NOMO-1 treated with DMSO at 0.1 percent for 48 hours (cell line): ENCODE results near the gene HMX1.

Source experiments
- DNase-seq: peaks from one replicate; lab custom pipeline; 2025; ENCODE audit not compliant: unreplicated experiment; lab: John Stamatoyannopoulos, UW

HMX1 gene

DNA sequence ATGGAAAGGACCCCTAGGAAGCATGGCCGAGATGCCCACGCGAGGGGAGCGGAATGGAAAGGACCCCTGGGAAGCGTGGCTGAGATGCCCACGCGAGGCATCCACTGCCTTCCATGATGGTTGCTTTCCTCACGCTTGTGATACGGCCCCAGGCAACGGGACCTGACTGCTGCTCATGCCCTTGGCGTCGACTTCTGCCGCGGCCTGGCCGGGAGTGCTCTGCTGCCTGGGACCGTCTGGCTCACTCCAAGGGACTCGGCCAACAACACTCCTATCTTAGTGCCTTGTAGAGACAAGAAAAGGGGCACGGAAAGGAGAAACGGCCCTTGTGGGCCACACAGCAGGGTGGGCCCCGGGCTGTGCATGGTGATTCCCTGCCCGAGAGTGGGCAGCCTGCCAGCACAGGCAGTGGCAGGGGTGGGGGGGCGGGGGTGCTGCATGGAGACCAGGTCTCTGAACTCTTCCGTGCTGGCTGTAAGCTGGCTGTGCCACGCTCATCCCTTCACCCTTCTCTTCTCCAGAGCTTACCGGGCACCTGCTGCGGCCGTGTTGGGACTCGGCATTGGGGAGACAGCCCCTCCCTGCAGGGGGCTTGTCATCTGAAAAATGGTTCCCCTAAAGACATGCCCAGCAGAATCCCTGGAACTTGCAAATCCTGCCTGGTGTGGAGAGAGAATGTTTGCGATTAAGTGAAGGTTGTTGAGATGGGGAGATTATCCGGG is 38.6 kb upstream of the HMX1 start:
- DNase-seq: no peak

DNA sequence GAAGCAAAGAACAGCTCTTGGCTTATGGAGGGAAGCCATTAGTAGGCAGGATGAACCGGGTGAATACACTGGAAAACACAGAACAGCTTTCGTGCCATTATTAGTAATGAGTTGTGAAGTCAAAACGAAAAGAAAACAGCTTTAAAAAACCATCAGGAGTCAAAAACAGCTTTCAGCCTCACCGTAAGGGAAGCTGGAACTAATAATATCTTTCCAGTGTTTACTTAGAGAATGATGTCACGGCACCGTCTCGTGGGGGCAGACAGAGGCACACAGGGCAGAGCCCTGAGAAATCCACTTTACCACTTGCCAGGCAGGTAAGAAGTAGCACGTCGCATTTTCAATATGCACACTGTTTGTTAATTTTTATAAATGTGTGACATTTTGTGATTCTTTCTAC is 37.9 kb upstream of the HMX1 start:
- DNase-seq: no peak

DNA sequence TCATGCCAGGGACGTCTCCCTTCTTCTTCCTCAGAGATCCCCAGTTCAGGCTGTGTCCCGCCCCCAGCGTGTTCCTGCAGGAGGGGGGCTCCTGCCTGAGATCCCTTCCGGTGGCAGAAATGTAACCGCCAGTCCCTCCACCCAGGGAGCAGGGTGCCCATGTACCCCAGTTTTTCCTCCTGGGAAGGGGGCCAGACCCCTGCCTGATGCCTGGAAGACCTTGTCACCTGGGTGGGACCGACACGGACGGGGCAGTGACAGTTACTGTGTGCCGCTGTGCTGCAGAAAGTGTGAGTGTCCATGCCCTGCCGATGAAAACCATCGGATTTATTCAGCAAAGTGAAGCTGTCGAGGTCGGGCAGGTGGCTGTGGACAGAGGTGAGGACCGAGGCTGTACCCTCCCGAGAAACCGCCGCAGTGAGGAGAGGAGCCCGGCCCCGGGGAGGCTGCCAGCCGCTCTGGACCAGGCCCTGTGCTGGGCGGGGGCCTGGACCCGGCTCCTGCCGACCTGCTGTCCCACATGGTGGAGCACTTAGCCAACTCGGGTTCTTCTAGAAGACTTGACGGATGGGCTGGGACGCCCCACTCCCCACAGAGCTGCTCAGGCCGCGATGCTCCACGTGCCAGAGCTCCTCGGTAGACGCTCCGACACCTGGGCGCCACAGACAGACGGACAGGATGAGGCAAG is 36.7 kb upstream of the HMX1 start:
- DNase-seq: no peak

DNA sequence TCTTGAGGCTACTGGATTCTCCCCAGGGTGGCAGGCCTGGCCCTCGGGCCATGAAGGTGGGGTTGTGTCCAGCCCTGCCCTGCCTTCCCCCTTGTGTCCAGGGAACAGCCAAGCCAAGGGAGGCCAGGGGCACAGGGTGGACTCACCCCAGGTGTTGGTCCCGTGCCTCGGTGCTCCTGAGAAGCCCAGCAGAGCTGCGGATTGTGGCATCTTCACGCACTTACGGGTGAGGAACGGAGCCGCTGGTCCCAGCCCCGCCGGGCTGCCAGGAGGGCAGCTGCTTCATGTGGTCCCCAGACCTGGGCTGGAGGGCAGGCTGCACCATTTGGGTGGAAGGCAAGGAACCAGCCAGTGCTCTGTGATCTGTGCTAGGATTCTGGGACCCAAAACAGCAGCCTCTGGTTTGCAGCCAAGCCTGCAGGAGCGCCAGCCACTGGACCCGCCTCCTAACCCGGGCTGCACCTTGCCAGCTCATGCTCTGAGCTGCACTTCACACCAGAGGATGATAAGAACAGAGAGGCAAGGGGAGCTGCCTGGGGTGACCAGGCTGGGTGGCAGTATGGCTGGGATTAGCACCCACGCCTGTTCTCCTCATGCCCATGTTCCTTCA is 36.1 kb upstream of the HMX1 start:
- no peak for DNase-seq

DNA sequence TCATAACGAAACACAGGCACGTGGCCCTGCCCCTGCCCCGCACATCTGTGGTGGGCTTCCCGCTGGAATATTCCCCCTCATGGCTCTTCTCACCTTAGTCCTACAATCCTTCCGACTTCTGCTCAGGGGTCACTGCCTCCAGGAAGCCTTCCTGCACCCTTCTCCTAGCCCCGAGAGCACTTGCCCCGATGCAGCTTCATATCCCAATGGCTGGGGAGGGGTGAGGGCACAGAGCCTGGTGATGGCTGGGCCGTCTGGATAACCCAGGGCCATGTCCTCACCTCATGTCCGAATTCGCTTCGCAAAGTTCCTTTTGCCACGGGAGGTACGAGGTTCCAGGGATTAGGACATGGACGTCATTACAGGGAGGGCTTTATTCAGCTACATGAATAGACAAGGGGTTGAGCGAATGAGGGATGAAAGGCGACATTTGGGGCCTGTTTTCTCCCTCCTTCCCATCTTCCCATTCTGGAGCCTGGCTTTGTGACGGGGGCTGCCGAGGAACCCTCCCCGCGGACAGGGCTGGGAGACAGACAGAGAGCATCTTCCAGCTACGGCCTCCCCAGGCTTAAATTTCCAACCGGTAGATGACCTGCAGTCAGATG is 35.5 kb upstream of the HMX1 start:
- no peak for DNase-seq

DNA sequence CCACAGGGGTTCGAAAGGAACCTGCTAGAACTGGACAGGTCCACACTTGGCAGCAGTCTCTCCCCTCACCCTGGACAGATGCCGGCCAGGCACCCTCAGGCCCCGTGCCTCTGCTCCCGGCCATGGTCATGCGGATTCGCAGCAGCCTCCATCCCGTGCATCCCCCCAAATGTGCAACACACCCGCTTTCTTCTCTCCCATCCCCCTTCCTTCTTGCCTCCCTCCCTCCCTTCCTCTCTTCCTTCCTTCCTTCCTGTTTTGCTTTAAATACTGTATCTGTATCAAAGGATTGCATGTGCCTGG is 35.0 kb upstream of the HMX1 start:
- no peak for DNase-seq

DNA sequence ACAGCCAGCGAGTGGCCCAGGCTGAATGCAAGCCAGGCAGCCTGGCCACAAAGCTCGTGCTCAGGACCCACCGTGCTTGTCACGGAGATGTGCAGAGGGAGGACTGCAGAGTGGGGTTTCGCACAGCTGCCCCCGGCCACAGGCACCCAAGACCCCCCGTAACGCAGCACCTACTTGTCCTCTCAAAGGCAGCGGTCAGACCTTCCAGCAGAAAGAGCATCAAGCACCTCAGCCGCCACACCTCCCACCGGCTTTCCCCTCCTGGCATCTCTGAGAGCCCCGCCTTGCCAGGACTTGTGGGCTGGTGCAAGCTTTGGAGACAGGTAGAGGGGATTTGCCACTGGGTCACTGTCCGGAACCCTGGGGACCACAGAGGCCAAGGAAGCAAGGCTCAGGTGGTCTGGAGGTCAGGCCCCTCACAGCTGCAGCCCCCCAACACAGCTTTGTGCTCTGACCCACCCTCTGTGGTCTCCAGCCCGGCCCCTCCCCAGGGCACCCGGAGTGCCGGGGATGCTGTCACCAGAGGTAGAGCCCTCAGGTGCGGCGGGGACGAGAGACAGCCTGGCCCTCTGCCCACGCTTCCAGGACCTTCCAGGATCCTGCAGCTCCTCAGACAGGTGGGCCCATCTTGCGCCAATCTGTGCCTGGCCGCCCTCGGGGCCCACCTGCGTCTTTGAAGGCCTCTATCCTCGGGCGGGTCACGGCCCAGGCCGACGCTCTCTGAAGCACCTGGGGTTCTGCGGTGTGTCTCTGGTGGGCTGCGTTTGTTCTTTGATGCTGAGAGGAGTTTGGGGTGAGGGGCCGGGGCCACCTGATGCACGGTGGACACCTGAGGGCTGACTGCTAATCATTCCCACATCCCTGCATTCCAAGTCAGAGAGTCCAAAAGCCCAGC is 34.4 kb upstream of the HMX1 start:
- DNase-seq: no peak

DNA sequence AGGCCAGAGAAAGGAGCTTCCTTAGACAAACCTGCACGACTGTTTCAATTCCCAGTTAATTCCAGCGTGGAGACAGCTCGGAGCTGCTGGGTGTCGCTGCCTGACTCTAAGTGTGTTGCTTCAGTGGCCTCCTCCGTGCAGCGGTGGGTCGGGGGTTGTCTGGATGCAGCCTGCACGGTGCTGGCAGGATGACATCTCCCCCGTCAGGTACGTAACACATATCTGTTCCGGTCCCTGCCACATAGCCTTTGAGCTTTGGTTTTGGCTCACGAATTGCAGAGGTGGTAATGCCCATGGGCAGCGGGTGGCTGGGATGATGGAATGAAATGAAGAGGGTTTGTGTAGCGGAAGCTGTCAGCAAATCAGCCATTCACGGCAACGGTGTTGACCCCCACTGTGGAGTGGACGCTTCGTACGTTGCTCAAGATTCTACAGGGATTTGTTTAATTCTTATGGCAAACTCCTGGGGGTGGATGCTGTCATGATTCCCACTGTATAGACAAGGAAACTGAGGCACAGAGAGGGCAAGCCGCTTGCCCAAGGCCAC is 33.7 kb upstream of the HMX1 start:
- no peak for DNase-seq

DNA sequence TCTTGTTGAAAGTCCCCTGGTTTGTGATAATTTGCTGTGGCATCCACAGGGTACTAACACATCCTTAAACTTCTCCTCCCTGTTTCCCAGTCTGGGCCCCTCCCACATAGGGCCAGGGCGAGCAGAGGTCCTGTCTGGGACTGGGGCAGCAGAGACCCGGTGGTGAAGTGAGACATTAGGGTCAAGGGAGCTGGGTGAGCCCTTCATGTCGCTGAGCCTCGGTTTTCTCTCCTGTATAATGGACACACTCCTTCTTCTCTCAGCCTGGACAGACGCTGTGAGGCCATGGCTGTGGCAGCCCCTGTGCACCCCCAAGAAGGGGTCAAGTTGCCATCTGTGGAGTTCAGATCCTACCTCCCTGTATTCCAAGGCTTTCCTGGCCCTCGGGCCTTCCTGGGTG is 33.0 kb upstream of the HMX1 start:
- DNase-seq: no peak

DNA sequence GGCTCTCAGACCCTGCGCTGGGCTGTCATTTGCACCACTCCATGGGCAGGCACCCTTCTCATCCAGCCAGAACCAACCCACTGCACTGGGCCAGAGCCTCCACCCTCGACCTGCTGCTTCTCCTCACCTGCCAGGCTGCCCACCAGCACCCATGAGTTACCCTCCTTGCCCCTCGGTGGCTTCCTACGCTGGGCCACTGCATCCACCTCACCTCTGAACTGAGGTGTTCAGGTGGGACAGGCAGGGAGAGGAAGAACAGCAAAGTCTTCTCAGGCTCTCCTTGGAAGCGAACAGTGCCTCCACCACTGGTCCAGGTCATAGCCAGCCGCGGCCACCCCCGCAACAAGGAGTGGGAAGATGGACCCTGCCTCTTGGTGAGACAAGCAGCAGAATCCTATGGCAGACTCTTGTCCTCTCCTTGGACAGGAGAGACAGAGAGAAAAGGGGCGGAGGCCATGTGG is 32.4 kb upstream of the HMX1 start:
- no peak for DNase-seq

DNA sequence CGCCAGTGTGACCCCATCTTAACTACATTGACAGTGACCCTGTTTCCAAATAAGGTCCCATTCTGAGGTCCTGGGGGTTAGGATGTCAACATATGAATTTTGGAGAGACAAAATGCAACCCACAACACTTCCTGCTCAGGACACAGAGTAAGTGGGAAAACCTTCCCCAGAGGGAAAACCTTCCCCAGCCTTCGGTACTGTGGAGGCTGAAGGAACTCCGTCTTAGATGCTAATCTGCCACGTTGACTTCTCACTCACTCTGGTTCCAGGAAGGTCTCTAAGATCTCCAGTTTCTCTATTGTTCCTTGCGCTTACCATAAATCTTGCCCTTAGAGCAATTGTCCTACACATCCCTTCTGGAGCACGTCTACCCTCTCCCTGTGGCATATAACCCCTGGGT is 29.7 kb upstream of the HMX1 start:
- DNase-seq: no peak

DNA sequence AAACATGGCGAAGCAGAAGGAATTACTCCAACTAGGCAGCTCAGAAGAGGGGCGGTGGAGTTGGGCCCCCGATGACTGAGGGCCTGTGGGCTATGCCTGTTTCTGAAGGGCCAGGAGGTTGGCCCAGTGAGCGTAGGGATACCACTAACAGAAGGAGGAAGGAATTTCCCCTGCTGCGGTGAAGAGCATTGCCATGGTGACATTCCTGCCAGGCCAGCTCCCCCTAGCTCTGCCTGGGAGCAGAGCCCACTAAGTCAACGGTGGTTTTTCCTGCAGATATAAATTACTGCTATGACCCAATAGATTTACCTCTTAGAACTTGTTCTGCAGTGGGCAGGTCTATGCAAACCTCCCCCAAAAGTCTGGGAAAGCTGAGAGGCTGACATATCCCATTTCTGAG is 28.9 kb upstream of the HMX1 start:
- DNase-seq: no peak

DNA sequence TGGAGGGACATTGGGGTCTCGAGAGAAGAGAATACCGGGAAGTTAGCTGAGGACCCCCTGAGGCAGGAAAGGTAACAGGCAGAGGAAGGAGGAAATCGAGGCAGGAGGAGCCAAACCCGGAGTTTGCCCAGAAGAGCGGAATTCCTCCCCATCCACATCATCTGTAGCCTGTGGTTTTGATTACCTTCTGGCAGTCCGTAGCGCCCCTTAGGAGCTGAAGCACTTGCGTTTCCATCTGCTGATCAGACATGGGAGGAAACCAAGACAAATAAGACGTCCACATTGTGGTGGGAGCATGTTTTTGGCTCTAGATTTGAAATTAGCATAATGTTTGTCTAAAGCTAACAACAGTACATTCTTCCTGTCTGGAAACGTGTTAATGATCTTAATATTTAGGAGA is 26.8 kb upstream of the HMX1 start:
- DNase-seq: no peak

DNA sequence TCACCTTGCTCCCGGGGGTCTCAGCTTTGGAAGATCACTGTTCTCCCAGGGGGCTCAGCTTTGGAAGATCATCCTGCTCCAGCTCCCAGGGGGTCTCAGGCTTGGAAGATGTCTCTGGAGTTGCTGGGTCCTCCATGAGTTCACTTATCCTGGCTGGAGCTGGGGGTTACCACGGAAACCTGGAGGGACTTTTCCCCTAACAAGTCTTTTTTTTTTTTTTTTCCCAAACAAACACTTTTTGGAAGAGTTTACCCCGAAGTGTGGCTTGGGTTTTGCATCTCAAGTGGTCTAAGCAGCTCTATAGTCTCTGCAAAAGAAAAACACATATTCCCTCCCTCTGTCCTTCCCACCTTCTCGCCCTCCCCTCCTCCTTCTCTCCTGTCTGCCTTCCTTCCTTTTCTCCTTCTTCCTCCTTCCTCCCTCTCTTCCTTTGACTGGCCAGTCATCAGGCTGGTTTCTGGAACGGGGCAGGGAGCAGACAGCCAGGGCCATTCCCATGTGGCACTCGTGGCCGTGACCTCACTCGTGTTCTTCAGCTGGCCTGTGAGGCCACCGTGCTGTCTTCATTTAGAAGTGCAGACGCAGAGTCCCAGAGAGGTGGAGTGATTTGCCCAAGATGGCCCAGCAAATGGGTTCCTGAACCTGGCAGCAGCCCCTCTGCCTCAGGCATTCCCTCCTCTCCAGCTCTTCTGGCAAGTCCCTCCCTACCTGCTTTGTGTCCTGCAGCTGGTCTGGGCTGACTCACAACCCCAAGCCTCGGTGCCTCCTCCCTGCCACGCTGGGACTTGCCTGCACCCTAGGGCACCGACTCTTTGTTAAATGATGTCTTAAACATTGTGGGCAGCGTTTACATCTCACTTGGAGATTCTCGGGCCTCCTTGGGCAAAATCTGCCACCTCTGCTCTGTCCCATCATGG is 25.9 kb upstream of the HMX1 start:
- no peak for DNase-seq

DNA sequence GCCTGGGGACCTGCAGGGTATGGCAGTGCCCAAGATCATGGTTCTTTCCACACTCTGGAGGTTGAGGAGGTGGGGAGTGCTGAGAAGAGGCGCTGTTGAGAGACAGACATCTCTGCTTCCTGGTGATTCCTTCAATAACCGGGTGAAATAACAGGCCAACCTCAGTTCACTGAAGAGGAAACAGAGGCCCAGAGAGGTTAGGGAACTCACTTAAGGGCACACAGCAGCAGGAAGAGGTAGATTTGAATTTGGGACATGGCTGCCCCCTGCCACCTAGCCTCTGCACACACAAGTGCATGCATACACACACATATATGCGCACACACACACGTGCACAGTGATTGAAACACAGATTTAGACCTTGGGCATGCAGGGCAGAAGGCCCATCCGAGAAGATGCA is 24.9 kb upstream of the HMX1 start:
- DNase-seq: no peak

DNA sequence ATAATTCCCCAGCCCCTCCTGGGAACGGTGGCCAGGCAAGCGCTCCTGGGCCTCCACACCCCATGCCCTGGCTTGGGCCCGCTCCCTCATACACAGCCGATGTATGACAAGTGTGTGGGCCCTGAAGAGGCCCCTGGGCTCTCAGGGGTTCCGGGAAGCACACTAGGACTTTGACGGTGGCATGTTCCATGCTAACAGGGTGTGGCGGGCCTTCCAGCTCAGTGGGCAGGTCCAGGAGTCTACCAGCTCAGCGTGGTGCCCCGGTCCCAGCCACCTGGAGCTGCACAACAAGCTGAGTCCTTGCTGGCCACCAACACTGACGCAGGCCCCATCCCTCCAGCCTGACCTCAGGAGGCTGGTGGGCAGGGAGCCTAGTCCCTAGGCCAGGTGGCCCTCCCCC is 24.4 kb upstream of the HMX1 start:
- DNase-seq: no peak

DNA sequence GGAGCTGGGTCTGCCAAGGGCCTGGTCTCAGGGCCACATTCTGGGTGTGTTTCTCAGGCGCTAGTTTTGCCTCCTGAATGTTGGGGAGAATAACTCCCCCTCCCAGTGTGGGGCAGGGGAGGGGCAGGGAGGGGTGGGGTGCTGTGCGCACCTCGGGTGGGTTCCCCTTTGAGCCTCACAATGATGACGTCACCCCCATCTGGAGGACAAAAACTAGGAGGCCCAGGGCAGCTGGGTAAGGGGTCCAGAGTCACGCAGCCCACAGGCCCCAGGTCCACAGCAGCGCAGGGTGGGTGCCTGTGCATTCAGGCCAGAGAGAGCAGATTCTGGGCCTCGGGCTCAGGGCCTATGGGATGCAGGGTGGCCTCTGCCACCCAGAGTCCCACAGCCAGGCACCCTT is 23.7 kb upstream of the HMX1 start:
- no peak for DNase-seq

DNA sequence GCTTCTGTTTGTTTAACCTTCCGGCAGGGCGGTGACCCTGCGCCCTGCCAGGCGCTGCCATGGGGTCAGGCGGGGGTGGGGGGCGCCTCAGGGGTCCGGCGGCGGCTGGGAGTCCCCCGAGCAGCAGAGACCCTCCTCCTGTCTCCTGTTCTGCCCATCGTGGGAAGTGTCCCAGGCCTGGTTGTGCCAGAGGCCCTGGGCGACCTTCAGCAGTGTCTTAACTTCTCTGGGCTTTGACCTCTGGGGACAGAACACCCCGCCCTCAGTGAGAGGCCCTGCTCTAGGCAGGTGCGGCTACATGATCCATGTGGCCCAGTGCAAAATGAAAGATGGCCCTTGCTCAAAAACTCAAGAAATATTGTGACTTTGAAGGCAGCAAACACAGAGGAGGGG is 22.8 kb upstream of the HMX1 start:
- no peak for DNase-seq

DNA sequence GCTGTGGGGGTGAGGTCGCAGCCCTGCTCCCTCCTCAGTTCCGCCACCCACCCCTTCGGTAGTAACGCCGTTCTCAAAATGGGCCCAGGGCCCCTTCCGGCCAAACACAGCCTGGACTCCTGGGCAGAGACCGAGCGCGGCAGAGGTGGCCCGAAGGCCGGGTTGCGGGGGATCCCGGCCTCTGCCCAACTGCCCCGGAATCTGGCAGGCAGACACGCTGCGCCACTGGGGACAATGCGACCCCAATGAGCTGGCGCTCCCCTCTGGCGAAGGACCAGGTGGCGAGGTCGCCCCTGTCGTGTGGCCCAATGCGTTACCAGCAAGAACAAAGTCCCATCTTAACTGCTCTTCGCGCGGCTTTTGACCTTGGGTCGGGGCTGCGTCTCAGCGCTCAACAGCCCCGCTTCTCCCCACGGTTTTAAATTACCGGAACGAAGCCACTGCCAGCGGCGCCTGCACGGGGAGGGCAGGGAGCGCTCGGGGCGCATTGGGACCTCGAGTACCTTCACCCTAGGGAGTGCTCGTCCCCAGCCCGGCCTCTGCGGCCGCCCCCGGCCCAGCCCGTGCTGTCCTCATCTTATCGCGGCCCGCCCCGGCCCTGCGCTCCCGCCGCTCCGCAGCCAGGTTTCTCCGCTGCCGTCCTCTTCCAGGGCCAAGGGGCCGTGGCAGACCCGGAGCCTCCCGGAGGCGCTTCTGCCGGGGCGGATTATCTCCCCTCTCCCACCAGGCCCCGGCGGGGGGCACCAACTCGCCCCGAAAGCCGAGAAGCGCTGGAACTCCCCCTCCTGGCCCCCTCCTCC is 22.2 kb upstream of the HMX1 start:
- no peak for DNase-seq
